H1 (cell line): ENCODE measurements around the gene VPS35. TPM values are rescaled to one million over a fixed set of nuclear protein-coding genes. Genes with fewer than 3 reads are reported as not detected.

Source experiments
- CTCF ChIA-PET: fragments of 300-600 bp; sonication (Branson Sonifier 250); formaldehyde crosslinking; loops from one replicate; lab custom pipeline; 2021; ENCODE audit not compliant: partially characterized antibody; lab: Charles Lee
- POLR2A ChIA-PET: fragments of 300-600 bp; sonication (Branson Sonifier 250); formaldehyde crosslinking; loops from one replicate; lab custom pipeline; 2021; ENCODE audit warnings: inconsistent platforms; ENCODE audit not compliant: partially characterized antibody; lab: Charles Lee
- DNase-seq, 2 experiments: peaks; one replicate each; pipeline versions ENCODE4 v3.0.0 to v3.0.0-alpha.2; 2010 to 2022; ENCODE audit warnings: low spot score in 2 of 2, low read depth in 1 of 2, mixed read lengths in 1 of 2
- FAIRE-seq: peaks from 2 replicates; lab custom pipeline; 2011; peaks lifted over from hg19 to GRCh38; lab: Jason Lieb, UNC
- H2AFZ ChIP-seq: 2 replicates; pipeline ENCODE4 v1.8.1; 2012; ENCODE audit warnings: low read length, inconsistent platforms
- H2AK5ac ChIP-seq: 2 replicates; pipeline ENCODE4 v1.6.1; 2013; ENCODE audit warnings: low read depth, low read length
- H2BK120ac ChIP-seq: replicated peaks from 2 replicates; pipeline ENCODE3; 2013; ENCODE audit warnings: low read depth, low read length, inconsistent platforms
- H2BK12ac ChIP-seq: 2 replicates; pipeline ENCODE4 v1.6.1; 2013; ENCODE audit warnings: low read depth, low read length
- H2BK15ac ChIP-seq: 2 replicates; pipeline ENCODE4 v1.6.1; 2013; ENCODE audit warnings: low read length
- H2BK20ac ChIP-seq: 2 replicates; pipeline ENCODE4 v1.6.1; 2013; ENCODE audit warnings: low read length
- H2BK5ac ChIP-seq: 2 replicates; pipeline ENCODE4 v1.6.1; 2013; ENCODE audit warnings: low read depth, low read length
- H3K14ac ChIP-seq: 2 replicates; pipeline ENCODE4 v1.6.1; 2013; ENCODE audit warnings: inconsistent platforms; ENCODE audit not compliant: insufficient read length
- H3K18ac ChIP-seq: 2 replicates; pipeline ENCODE4 v1.6.1; 2013; ENCODE audit warnings: low read length; ENCODE audit errors: extremely low read depth
- H3K23ac ChIP-seq: 2 replicates; pipeline ENCODE4 v1.6.1; 2013; ENCODE audit warnings: inconsistent platforms; ENCODE audit not compliant: insufficient read length
- H3K23me2 ChIP-seq: 2 replicates; pipeline ENCODE4 v1.6.1; 2013; ENCODE audit warnings: low read depth, low read length
- H3K27ac ChIP-seq: 2 replicates; pipeline ENCODE4 v1.6.1; 2011; ENCODE audit warnings: low read depth, low read length, inconsistent platforms
- H3K27me3 ChIP-seq, 4 experiments: replicated peaks in 1 of 4; 1 replicate in 1 of 4; 2 replicates in 3 of 4; pipeline versions ENCODE4 v1.6.1 to v1.8.1; 2011 to 2013; ENCODE audit warnings: low read length in 3 of 4, mild to moderate bottlenecking in 3 of 4, inconsistent platforms in 2 of 4, mixed read lengths in 2 of 4, moderate library complexity in 1 of 4; ENCODE audit not compliant: control insufficient read depth in 3 of 4, insufficient read depth in 3 of 4; ENCODE audit errors: extremely low read depth in 1 of 4
- H3K36me3 ChIP-seq, 4 experiments: 2 replicates each; pipeline versions ENCODE4 v1.6.1 to v1.8.1; 2011 to 2013; ENCODE audit warnings: mild to moderate bottlenecking in 4 of 4, low read length in 3 of 4, moderate library complexity in 2 of 4, control low read depth in 1 of 4, inconsistent platforms in 1 of 4; ENCODE audit not compliant: insufficient read depth in 4 of 4, control insufficient read depth in 2 of 4
- H3K4ac ChIP-seq: replicated peaks from 2 replicates; pipeline ENCODE3; 2013; ENCODE audit warnings: low read length, low read depth, mixed read lengths, inconsistent platforms; ENCODE audit not compliant: insufficient read length
- H3K4me1 ChIP-seq, 4 experiments: replicated peaks in 1 of 4; 1 replicate in 1 of 4; 2 replicates in 3 of 4; pipeline versions ENCODE4 v1.6.1 to v1.8.1; 2011 to 2013; ENCODE audit warnings: low read length in 3 of 4, inconsistent platforms in 2 of 4, mixed read lengths in 1 of 4; ENCODE audit not compliant: insufficient read depth in 4 of 4, control insufficient read depth in 3 of 4
- H3K4me2 ChIP-seq, 2 experiments: 2 replicates each; pipeline versions ENCODE4 v1.6.1 to v1.8.1; 2011 to 2013; ENCODE audit warnings: low read depth in 2 of 2, low read length in 2 of 2, control low read depth in 1 of 2, inconsistent platforms in 1 of 2, mild to moderate bottlenecking in 1 of 2; ENCODE audit not compliant: insufficient read depth in 1 of 2
- H3K4me3 ChIP-seq, 4 experiments: fragments of 200-600, 300-600 bp in 1 of 4; sonication (generic), shearing (Covaris generic), sonication (Bioruptor Twin) in 1 of 4; 2 replicates each; pipeline versions ENCODE4 v1.5.1 to v1.8.1; 2011 to 2016; ENCODE audit warnings: low read length in 4 of 4, low read depth in 3 of 4, control low read depth in 2 of 4, inconsistent platforms in 2 of 4, mild to moderate bottlenecking in 2 of 4, mixed read lengths in 1 of 4, moderate library complexity in 1 of 4; ENCODE audit not compliant: insufficient read depth in 2 of 4; ENCODE audit errors: extremely low read depth in 1 of 4
- H3K56ac ChIP-seq: replicated peaks from 2 replicates; pipeline ENCODE3; 2013; ENCODE audit warnings: low read depth, mild to moderate bottlenecking, mixed read lengths, low read length, inconsistent platforms; ENCODE audit not compliant: insufficient read length
- H3K79me1 ChIP-seq: 2 replicates; pipeline ENCODE4 v1.6.1; 2013; ENCODE audit warnings: low read depth, low read length, control low read depth
- H3K79me2 ChIP-seq, 2 experiments: 2 replicates each; pipeline versions ENCODE4 v1.6.1 to v1.8.1; 2012 to 2013; ENCODE audit warnings: low read length in 2 of 2, mild to moderate bottlenecking in 2 of 2, inconsistent platforms in 1 of 2; ENCODE audit not compliant: insufficient read depth in 2 of 2, control insufficient read depth in 1 of 2
- H3K9ac ChIP-seq, 4 experiments: replicated peaks in 1 of 4; 1 replicate in 1 of 4; 2 replicates in 3 of 4; pipeline versions ENCODE4 v1.6.1 to v1.8.1; 2011 to 2013; ENCODE audit warnings: low read depth in 3 of 4, low read length in 3 of 4, control low read depth in 2 of 4, mild to moderate bottlenecking in 2 of 4, moderate library complexity in 2 of 4, inconsistent platforms in 1 of 4; ENCODE audit errors: extremely low read depth in 1 of 4
- H3K9me3 ChIP-seq, 2 experiments: 2 replicates each; pipeline versions ENCODE4 v1.6.1 to v1.8.1; 2012 to 2013; ENCODE audit warnings: mild to moderate bottlenecking in 2 of 2, moderate library complexity in 2 of 2, control low read depth in 1 of 2, inconsistent platforms in 1 of 2, low read depth in 1 of 2, low read length in 1 of 2, mixed read lengths in 1 of 2; ENCODE audit not compliant: insufficient read depth in 2 of 2
- H4K20me1 ChIP-seq, 2 experiments: replicated peaks in 1 of 2; 2 replicates each; pipeline versions ENCODE3 to v1.8.1; 2011 to 2013; ENCODE audit warnings: inconsistent platforms in 2 of 2, low read length in 2 of 2, mild to moderate bottlenecking in 1 of 2; ENCODE audit not compliant: insufficient read depth in 2 of 2, control insufficient read depth in 1 of 2
- H4K5ac ChIP-seq: 2 replicates; pipeline ENCODE4 v1.6.1; 2013; ENCODE audit warnings: low read length, low read depth, mixed read lengths, inconsistent platforms; ENCODE audit not compliant: insufficient read length
- H4K8ac ChIP-seq: 2 replicates; pipeline ENCODE4 v1.8.0; 2013; ENCODE audit warnings: mild to moderate bottlenecking, moderate library complexity, low read length, inconsistent platforms; ENCODE audit not compliant: insufficient read depth; ENCODE audit errors: extremely low read depth
- H4K91ac ChIP-seq: replicated peaks from 2 replicates; pipeline ENCODE3; 2013; ENCODE audit warnings: low read length, mixed read lengths, inconsistent platforms; ENCODE audit not compliant: insufficient read length
- EGR1 ChIP-seq: IDR thresholded peaks from 2 replicates; pipeline ENCODE4 v1.6.1; 2011; ENCODE audit warnings: low read depth, low read length, borderline replicate concordance
- HDAC2 ChIP-seq, 2 experiments: fragments of 300-600 bp in 1 of 2; sonication (generic) in 1 of 2; IDR thresholded peaks; 2 replicates each; pipeline ENCODE4 v1.6.1; 2011 to 2012; ENCODE audit warnings: low read depth in 2 of 2, low read length in 2 of 2, mild to moderate bottlenecking in 2 of 2, moderate library complexity in 2 of 2, borderline replicate concordance in 1 of 2, inconsistent platforms in 1 of 2
- HDAC6 ChIP-seq: IDR thresholded peaks from one replicate; pipeline ENCODE4 v1.7.1; 2012; ENCODE audit warnings: low read depth, mild to moderate bottlenecking, inconsistent platforms, low read length, moderate library complexity
- POLR2AphosphoS5 ChIP-seq: IDR thresholded peaks from 2 replicates; pipeline ENCODE4 v1.6.1; 2011; ENCODE audit warnings: low read depth, low read length
- RAD21 ChIP-seq, 2 experiments: IDR thresholded peaks in 1 of 2; conservative IDR thresholded peaks in 1 of 2; 2 replicates each; pipeline ENCODE4 v1.6.1; 2011; ENCODE audit warnings: low read depth in 2 of 2, low read length in 2 of 2, improper control_type of control experiment in 1 of 2, inconsistent platforms in 1 of 2, mild to moderate bottlenecking in 1 of 2, moderate library complexity in 1 of 2
- RBBP5 ChIP-seq: IDR thresholded peaks from 2 replicates; pipeline ENCODE4 v1.7.1; 2012; ENCODE audit warnings: low read depth, mild to moderate bottlenecking, inconsistent platforms, low read length, moderate library complexity, borderline replicate concordance
- TAF1 ChIP-seq: IDR thresholded peaks from 2 replicates; pipeline ENCODE4 v1.6.1; 2011; ENCODE audit warnings: mild to moderate bottlenecking, low read depth, low read length
- TBP ChIP-seq: IDR thresholded peaks from 2 replicates; pipeline ENCODE4 v1.6.1; 2011; ENCODE audit warnings: low read depth, low read length, improper control_type of control experiment
- WGBS, 2 experiments: shearing (Covaris generic) in 1 of 2; methylation state at CpG; one replicate each; pipeline versions ENCODE4 v1.1.6 to v1.1.7; 2013 to 2015; ENCODE audit warnings: low lambda C conversion rate in 2 of 2, mixed read lengths in 2 of 2, inconsistent platforms in 1 of 2, low coverage in 1 of 2, missing lambda C conversion rate in 1 of 2; ENCODE audit not compliant: insufficient replicate concordance in 2 of 2, insufficient coverage in 1 of 2, insufficient read length in 1 of 2; ENCODE audit errors: extremely low coverage in 1 of 2, missing lambda C conversion rate in 1 of 2; 5-methylcytosine and 5-hydroxymethylcytosine counted together
- polyA plus RNA-seq, 7 experiments: library from polyadenylated mRNA; depleted of rRNA in 3 of 7; stranded (reverse) in 5 of 7; unstranded in 2 of 7; fragments of >200 nt in 5 of 7; fragments of 200-250 nt in 2 of 7; gene quantifications; 1 replicate in 5 of 7; 2 replicates in 1 of 7; 4 replicates in 1 of 7; pipeline versions ENCODE4 v1.2.1 to v1.2.3, GENCODE V29; 2011 to 2013; ENCODE audit warnings: missing spikeins in 2 of 7, mixed read lengths in 2 of 7
- total RNA-seq: library from RNA; stranded (reverse); fragmentation: NEBNext Ultra II Directional; extraction: Animal tissue kit (Norgen Biotek cat#: 25700); gene quantifications from 2 replicates; pipeline ENCODE4 v1.2.1, GENCODE V29; 2021
- TF ChIP-seq, protein P1 (sequence below): IDR thresholded peaks from 2 replicates; pipeline ENCODE4 v1.6.1; 2012; ENCODE audit warnings: low read length, inconsistent platforms

VPS35 gene
- total and polyA plus RNA-seq, 2 of the 8 experiments (the other 6 are each of a cell fraction or from before 2014, with no cell fraction given), result 10.3 to 66.9 TPM

DNA sequence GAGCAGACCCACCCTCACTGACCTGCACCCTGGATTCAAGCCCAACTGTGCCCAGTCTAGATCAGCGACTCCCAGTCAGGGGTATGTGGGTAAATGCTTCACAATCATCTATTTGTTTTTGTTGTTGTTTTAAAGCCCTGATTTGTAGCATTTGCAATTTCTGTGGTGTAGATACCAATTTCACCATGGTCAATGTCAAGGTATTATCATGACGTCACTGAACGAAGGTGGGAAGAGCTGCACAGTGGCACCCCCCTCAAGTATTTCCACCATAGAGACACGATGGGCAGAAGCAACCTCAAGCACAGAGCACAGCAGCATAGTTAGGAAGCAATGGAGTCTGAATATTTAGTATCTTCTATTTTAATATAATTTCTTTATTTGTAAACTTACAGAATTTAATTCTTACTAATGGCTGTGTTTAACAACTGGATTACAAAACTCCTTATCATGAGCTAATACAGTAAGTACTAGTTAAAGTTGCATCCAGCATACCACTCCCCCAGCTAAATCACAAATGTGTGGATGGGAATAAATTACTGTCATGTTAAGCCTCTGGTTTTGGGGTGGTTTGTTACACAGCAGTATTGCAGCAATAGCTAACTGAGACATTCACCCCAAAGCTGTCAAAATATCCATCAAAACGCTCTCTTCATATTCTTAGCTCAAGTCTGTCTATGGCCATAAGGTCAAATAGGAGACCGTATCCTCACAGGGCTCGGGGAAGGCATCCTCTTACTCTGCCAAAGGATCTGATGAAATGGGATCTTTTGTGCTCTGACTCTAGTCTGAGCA, 26.0 kb upstream of the VPS35 start:
- H3K18ac ChIP-seq, result no peak overlapping the region
- no peak overlapping the region for H2BK20ac ChIP-seq
- no peak overlapping the region for H3K14ac ChIP-seq
- H3K27ac ChIP-seq, result no peak overlapping the region
- no peak overlapping the region for H4K91ac ChIP-seq
- H3K4me2 ChIP-seq, result no peak overlapping the region
- no peak overlapping the region for H2BK120ac ChIP-seq
- no peaks in the 10 kb centered on the region for H3K4me1 ChIP-seq
- no peak overlapping the region for H2BK15ac ChIP-seq
- no peak overlapping the region; the same call in 1 of the 2 replicates for H2BK5ac ChIP-seq
- WGBS, 2 experiments, result 89% methylated on average over 7 of the region's 7 CpGs; no CpG with 5 or more reads in 1 of the 2 experiments
- H3K23ac ChIP-seq, result no peak overlapping the region
- H3K9ac ChIP-seq, result no peak overlapping the region
- ChIA-PET POLR2A (interaction anchor here (1.3 kb wide), 1 partner anchor 17 kb away, joined by 4 read pairs; no protein-coding TSS in a partner anchor), CTCF (interaction anchor here (0.9 to 1.7 kb wide), 3 partner anchors 12 to 313 kb away, joined by 3 to 4 read pairs (median 4); no protein-coding TSS in a partner anchor)
- H3K4ac ChIP-seq, result no peak overlapping the region
- no peak overlapping the region for H4K8ac ChIP-seq
- no peak overlapping the region for H4K5ac ChIP-seq
- no peaks in the 10 kb centered on the region for H3K36me3 ChIP-seq
- no peak overlapping the region for H3K4me3 ChIP-seq
- no peaks in the 10 kb centered on the region for H4K20me1 ChIP-seq
- H2AK5ac ChIP-seq, result no peak overlapping the region
- DNase-seq (peak in 1 of 2 experiments; percentile 3), FAIRE-seq (no peak)
- H3K56ac ChIP-seq, result no peak overlapping the region
- no peak overlapping the region; the same call in 1 of the 2 replicates for H2AFZ ChIP-seq
- no peaks in the 10 kb centered on the region for H3K23me2 ChIP-seq
- no peaks in the 10 kb centered on the region for H3K79me1 ChIP-seq
- H2BK12ac ChIP-seq, result no peak overlapping the region
- H3K27me3 ChIP-seq, result no peaks in the 10 kb centered on the region
- no peaks in the 10 kb centered on the region for H3K79me2 ChIP-seq
- H3K9me3 ChIP-seq, result no peaks in the 10 kb centered on the region
- TF ChIP-seq HDAC6, result no peak
- no peak for TF ChIP-seq TBP
- no peak for TF ChIP-seq POLR2AphosphoS5
- no peak for TF ChIP-seq TAF1
- TF ChIP-seq HDAC2 (IDR thresholded peaks at IDR 0.05; ENCODE audit: borderline replicate concordance in 1 of 2, low read depth in 2 of 2, low read length in 2 of 2), result no peak
- TF ChIP-seq, protein P1, sequence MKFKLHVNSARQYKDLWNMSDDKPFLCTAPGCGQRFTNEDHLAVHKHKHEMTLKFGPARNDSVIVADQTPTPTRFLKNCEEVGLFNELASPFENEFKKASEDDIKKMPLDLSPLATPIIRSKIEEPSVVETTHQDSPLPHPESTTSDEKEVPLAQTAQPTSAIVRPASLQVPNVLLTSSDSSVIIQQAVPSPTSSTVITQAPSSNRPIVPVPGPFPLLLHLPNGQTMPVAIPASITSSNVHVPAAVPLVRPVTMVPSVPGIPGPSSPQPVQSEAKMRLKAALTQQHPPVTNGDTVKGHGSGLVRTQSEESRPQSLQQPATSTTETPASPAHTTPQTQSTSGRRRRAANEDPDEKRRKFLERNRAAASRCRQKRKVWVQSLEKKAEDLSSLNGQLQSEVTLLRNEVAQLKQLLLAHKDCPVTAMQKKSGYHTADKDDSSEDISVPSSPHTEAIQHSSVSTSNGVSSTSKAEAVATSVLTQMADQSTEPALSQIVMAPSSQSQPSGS, result no peak
- no peak for TF ChIP-seq EGR1
- no peak for TF ChIP-seq RBBP5
- TF ChIP-seq RAD21 (IDR thresholded peaks at IDR 0.05 in 1 of 2, conservative IDR thresholded peaks at IDR 0.05 in 1 of 2; ENCODE audit: low read depth in 2 of 2, low read length in 2 of 2), result no peak
